ENCODE results near the gene C3.

DNA sequence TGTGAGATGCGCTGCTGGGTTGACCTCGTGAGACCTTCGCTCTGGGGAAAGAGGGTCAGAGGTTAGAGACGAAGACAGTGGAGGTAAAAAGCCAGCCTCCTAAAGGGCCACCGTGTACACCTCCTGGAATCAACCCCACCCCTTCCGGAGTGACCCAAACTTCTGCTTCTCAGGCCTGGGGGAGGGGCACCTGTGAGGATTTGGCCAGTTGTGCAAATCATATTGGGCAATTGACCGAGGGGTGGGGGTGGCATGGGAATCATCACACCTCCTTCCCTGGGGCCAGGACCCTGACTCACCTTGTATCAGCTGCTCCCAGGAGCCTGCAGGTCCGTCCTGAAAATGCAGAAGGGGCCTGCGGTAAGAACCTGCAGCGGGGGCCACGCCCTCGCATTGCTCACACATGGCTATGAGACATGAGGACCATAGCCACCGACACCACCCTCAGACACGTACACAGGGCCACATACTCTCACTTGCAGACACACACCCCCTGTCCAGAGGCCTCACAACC, 53.3 kb downstream of the C3 start:
- no peak for TF ChIP-seq CTCF (IDR thresholded peaks at IDR 0.05)
- TF ChIP-seq POLR2AphosphoS5 (IDR thresholded peaks at IDR 0.05): no peak

Measured in esophagus muscularis mucosa (tissue), 3 donors.